Glomerular visceral epithelial cell (primary cell): ENCODE data around the gene DCP1B.

Experiments
- DNase-seq: peaks from one replicate; pipeline ENCODE4 v3.0.0-alpha.2; 2016; ENCODE audit errors: extremely low spot score

Gene DCP1B

DNA sequence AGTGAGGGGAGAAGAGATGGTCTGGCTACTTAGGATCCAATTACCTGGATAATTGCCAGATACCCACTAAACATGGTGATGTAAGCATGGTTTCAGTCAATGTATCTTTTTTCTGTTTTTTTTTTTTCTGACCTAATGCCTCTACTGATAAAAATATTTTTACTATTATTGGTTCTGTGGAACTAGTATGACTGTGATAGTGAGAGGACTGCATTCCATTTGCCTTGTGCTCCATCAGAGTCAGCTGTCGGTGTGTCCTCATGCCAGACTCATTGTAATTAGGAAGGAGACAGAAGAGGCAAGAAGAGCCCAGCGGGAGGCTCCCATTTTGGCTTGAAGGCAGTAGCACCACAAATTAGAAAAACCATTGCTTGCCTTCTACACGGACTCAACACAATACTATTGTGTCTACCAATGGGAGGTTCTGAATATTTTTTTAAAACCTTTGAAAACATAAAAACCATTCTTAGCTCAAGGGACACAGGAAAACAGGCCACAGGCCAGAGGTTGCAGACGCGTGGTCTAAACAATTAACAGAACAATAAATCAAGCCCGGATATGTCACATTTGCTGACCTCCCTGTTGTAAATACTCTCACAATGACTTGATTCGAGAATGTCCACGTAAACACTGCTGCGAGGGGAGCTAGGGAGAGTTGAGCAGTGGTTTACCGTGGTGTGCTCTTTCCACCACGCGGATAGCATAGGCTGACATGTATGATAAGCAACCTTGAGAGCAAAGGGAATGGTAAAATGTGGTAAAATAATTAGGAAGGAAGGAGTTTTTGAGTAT lies 13.5 kb upstream of the DCP1B start:
- no peak for DNase-seq

- no peak for DNase-seq
Observed at GRCh38 chr12:2016862-2017545, 12.7 kb upstream of the DCP1B start.

GRCh38 chr12:2014231-2014630 lies 10.0 kb upstream of the DCP1B start:
- no peak for DNase-seq

- DNase-seq = no peak
Observed at GRCh38 chr12:2013527-2014223, 9.4 kb upstream of the DCP1B start.

GRCh38 chr12:2013086-2013485 lies 8.8 kb upstream of the DCP1B start:
- DNase-seq = no peak

DNA sequence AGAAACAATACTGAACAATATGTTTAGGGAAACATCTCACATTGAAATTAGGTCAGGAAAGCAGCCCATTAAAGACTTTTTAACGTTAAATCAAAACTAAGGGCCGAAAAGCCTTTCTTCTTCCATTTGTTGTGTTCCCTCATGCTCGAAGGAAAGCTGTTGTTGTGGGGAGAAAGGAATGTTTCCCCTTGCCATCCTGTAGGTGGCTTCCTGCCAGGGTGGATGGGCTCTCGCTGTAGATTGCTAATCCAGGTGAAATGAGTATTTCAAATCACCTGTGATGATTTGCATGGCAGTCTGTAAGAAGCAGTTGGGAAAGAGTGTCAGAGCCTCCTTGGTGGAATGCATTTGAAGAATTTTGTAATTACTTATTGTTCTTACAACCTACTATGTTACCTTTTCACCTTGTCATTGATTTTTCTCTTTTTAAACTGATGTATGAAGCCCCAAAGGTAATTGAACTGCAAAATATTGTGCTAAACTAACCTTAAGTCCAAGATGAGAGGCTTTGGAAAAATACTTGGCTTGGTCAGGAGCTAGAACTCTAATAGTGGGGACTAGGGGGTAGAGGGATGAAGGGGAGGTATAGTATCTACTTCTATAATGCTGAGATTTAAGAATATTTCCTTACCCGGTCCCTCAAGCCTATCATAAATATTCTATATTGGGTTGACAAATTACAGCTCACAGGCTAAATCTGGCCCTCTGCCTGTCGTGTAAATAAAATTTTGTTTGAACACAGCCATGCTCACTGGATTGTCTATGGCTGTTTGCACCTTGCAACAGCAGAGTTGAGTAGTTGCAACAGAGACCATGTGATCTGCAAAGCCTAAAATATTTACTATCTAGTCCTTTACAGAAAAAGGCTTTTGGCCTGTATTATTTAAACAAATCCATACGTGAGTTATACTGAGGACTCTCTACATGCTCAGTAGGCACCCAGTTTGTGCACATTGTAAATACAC lies 7.7 kb upstream of the DCP1B start:
- DNase-seq = no peak

GRCh38 chr12:2009623-2010022 lies 5.4 kb upstream of the DCP1B start:
- no peak for DNase-seq

DNA sequence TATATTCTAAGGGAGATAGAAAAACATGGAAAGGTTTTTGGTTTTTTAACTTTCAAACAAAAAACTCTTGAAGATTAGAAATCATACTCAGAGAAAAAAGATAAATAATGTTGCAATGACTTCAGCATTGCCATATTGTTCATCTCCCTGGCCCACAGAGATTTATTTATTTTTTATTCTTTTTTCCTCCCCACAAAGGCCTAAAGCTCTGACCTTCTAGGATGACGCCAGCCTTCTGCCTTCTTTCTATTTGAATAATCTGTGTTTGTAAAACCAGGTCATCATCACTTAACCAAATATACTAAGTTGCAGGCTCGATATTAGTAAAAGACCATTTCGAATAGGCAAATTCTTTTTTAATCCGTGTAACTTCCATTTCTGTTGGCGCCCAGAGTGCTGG lies 4.4 kb upstream of the DCP1B start:
- no peak for DNase-seq

DNA sequence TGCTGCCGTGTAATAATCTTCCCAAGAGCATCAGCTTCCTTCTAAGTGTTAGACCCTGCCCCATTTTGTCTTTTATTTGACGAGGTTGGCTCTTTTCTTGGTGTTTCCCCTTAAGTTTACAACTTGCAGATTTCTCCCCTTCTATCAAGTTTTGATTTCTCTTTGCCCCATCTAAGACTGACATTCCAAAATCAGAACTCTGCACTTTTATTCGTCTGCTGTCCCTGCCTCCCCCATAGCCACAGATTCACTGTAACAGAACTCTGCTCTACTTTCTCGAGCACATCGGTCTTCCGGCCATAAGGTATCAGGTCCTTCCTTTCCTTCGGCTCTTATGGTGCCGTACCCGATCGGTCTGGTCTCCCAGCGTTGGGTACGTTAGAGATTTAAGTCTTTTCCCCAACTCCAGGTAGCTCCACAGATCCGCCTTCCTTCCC lies 563 bp downstream of the DCP1B start:
- DNase-seq = no peak

DNA sequence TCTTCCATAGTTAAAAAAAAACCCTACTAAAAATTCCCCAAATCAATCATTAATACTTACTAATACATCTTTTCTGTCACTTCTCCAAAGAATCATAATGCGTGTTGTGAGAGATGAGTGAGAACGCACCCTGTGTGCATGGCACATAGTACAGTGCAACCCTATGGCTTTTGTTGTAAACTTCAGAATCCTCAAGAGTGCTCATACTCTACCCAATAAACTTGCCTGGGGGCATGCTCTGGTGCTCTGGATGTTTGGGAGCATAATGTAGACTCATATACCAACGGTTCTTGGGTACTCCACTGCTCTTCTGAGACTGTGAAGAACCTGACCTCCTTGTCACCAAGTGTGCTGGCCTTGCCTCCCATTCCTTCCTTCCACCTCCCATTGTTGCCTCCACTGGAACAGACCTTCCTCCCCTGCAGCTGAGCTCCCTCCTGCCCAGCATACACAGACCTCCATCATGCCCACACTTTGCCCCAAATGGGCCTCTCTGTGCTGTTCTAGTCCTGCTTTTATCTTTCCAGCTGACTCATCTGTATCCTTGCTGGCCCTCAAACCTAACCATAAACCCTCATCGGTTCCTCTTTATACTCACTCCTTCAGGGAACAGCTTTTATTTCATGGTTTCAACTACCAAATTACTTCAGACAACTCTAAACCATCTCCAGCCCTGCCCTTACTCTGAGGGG lies 8.9 kb downstream of the DCP1B start:
- DNase-seq = no peak

- DNase-seq = no peak
Observed at GRCh38 chr12:1994429-1995143, 9.7 kb downstream of the DCP1B start.

DNA sequence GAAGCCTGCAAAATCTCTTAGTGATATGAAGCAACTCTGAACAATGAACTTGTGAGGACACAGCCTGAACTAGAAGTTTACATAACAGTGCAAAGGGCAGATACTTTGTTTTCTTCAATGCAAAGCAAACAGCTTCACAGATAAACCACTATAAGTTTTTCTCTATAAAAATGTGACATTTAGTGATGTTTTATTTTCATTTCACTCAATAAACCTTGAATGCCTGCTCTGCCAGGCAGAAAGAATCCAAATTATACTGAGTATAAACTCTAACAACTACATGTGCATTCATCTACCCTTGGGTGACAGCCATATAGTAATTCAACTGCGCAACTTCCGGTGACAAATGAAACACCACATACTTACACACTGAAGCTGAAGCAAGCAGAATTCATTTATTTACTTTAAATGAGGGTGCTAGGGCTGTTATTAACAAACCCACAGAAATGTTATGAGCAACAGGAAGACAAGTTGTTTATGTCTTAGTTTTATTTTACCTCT lies 10.3 kb downstream of the DCP1B start:
- no peak for DNase-seq

- peak; percentile 54 for DNase-seq
Observed at GRCh38 chr12:1993341-1993740, 10.9 kb downstream of the DCP1B start.

DNA sequence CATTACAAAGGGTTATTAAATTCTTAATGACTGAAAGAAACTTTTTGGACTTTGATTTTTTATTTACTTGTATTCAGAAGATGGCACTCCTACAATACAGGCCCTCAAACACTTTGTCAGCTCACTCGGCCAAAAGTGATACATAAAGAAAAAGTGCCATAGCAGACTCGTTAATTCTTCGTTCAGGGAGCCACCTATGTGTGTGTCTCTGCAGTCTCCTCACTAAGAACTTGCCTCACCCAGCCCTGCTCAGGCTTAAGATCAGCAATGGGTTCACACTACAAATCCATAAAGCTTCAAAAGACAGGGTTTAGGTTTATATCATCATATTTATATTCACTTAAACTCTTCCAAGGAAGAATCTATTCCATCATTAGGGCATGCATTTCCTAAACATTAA lies 11.5 kb downstream of the DCP1B start:
- no peak for DNase-seq

GRCh38 chr12:1989111-1989510 lies 15.1 kb downstream of the DCP1B start:
- DNase-seq = no peak

- DNase-seq = no peak
Observed at GRCh38 chr12:1984759-1985158, 19.5 kb downstream of the DCP1B start.

- DNase-seq = no peak
Observed at GRCh38 chr12:1980282-1980681, 24.0 kb downstream of the DCP1B start.

GRCh38 chr12:1978078-1978862 lies 26.0 kb downstream of the DCP1B start:
- no peak for DNase-seq

GRCh38 chr12:1977588-1977987 lies 26.7 kb downstream of the DCP1B start:
- DNase-seq = no peak
